Panc1 (cell line): ENCODE results near the gene FBXO45. TPM values are rescaled to one million over a fixed set of nuclear protein-coding genes. Genes with fewer than 3 reads are reported as not detected.

Experiments
- ATAC-seq: fragments of 200-7000 bp; cut with Tn5 transposase; 2 replicates; pipeline ENCODE4 v1.9.1; 2020; ENCODE audit warnings: mild to moderate bottlenecking, moderate library complexity
- BruUV-seq: library from RNA; stranded (reverse); fragments of 400-500 nt; replicated peaks from 2 replicates; lab custom pipeline; 2021; lab: Mats Ljungman, UMichigan
- CTCF ChIA-PET: fragments of 300-600 bp; sonication (Branson Sonifier 250); formaldehyde crosslinking; loops from one replicate; lab custom pipeline; 2022; ENCODE audit warnings: antibody characterized with exemption; lab: Charles Lee
- POLR2A ChIA-PET: fragments of 300-600 bp; sonication (Branson Sonifier 250); formaldehyde crosslinking; loops from one replicate; lab custom pipeline; 2022; ENCODE audit warnings: antibody characterized with exemption; lab: Charles Lee
- DNase-seq: peaks from one replicate; pipeline ENCODE4 v3.0.0-alpha.2; 2010; ENCODE audit warnings: low read depth, low spot score
- H3K27ac ChIP-seq: 2 replicates; pipeline ENCODE4 v1.5.1; 2011; ENCODE audit warnings: mild to moderate bottlenecking, low read length, inconsistent platforms
- H3K27me3 ChIP-seq: fragments of 200-500 bp; sonication (Bioruptor generic); 2 replicates; pipeline ENCODE4 v1.6.0; 2014; ENCODE audit warnings: low read length, inconsistent platforms; ENCODE audit not compliant: control insufficient read depth, insufficient read depth
- H3K36me3 ChIP-seq: fragments of 200-500 bp; sonication (Bioruptor generic); 2 replicates; pipeline ENCODE4 v1.5.1; 2014; ENCODE audit warnings: inconsistent platforms, mild to moderate bottlenecking, low read length, moderate library complexity; ENCODE audit not compliant: control insufficient read depth, insufficient read depth
- H3K4me1 ChIP-seq: 2 replicates; pipeline ENCODE4 v1.5.1; 2011; ENCODE audit warnings: inconsistent platforms, mild to moderate bottlenecking, low read length, moderate library complexity; ENCODE audit not compliant: control insufficient read depth, insufficient read depth
- H3K4me3 ChIP-seq, 2 experiments: 2 replicates each; pipeline ENCODE4 v1.5.1; 2011 to 2012; ENCODE audit warnings: low read depth in 2 of 2, low read length in 2 of 2, mild to moderate bottlenecking in 2 of 2, inconsistent platforms in 1 of 2, moderate library complexity in 1 of 2
- H3K9me3 ChIP-seq: fragments of 200-500 bp; sonication (Bioruptor generic); 2 replicates; pipeline ENCODE4 v1.5.1; 2014; ENCODE audit warnings: low read depth, mild to moderate bottlenecking, inconsistent platforms, low read length, moderate library complexity; ENCODE audit not compliant: control insufficient read depth, insufficient read depth
- POLR2AphosphoS5 ChIP-seq: IDR thresholded peaks from 2 replicates; pipeline ENCODE4 v1.6.1; 2012; ENCODE audit warnings: mild to moderate bottlenecking, low read depth, low read length, moderate library complexity
- SIN3A ChIP-seq: IDR thresholded peaks from 2 replicates; pipeline ENCODE4 v1.6.1; 2012; ENCODE audit warnings: low read depth, mild to moderate bottlenecking, low read length, moderate library complexity, borderline replicate concordance; ENCODE audit not compliant: insufficient read depth
- TCF7L2 ChIP-seq: IDR thresholded peaks from 2 replicates; pipeline ENCODE4 v1.6.1; 2011; ENCODE audit warnings: mild to moderate bottlenecking, low read depth, low read length, inconsistent platforms
- in situ Hi-C: cut with HindIII; loops from 2 replicates; pipeline ENCODE4 v1.10.0; 2016; ENCODE audit warnings: low sequenced_read_pairs, low pct_unique_long_range_greater_than_20kb
- intact Hi-C: fragments of 100-400 bp; cut with micrococcal nuclease; formaldehyde crosslinking; loops from one replicate; pipeline ENCODE4 v1.10.0; 2022; ENCODE audit not compliant: unreplicated experiment
- total RNA-seq: library from RNA; stranded (reverse); gene quantifications from one replicate; pipeline ENCODE4 v1.2.1, GENCODE V29; 2021; ENCODE audit not compliant: unreplicated experiment
- TF ChIP-seq, protein P1 (sequence below): fragments of 450-650 bp; IDR thresholded peaks from 2 replicates; pipeline ENCODE4 v1.5.1; 2017; ENCODE audit warnings: mild to moderate bottlenecking
- TF ChIP-seq, protein P2 (sequence below), 2 experiments: IDR thresholded peaks; 2 replicates each; pipeline ENCODE4 v1.6.1; 2011 to 2012; ENCODE audit warnings: low read depth in 2 of 2, control low read depth in 1 of 2, low read length in 1 of 2, mild to moderate bottlenecking in 1 of 2, moderate library complexity in 1 of 2; ENCODE audit not compliant: insufficient read depth in 1 of 2

The FBXO45 gene
- total RNA-seq, 1 experiment from 2014 or later: 21.6 TPM

DNA sequence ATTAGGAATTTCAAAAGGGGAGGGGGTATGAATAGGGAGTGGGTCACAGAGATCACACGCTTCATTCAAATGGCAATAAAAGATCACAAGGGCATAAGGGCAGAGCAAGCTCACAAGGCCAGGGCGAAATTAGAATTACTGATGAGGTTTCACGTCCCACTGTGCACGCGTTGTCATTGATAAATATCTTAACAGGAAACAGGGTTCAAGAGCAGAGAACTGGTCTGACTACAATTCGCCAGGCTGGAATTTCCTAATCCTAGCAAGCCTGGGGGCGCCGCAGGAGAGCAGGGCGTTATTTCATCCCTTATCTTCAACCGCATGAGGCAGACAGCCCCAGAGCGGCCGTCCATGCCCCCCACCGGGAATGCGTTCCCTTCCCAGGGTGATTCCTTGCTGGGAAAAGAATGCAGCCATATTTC, 35.2 kb upstream of the FBXO45 start:
- CTCF ChIA-PET: no interaction called here
- BruUV-seq: no TSS peak
- H3K4me3 ChIP-seq: no peak overlapping the region
- no peaks in the 10 kb centered on the region for H3K27me3 ChIP-seq
- no peaks in the 10 kb centered on the region for H3K36me3 ChIP-seq
- no peak for ATAC-seq
- in situ Hi-C loops: no loop called here
- H3K4me1 ChIP-seq: no peaks in the 10 kb centered on the region
- intact Hi-C loops: no loop called here
- POLR2A ChIA-PET: no interaction called here
- DNase-seq: no peak
- no peaks in the 10 kb centered on the region for H3K9me3 ChIP-seq
- TF ChIP-seq TCF7L2 (no peak), POLR2AphosphoS5 (no peak), SIN3A (no peak)
- TF ChIP-seq, protein P1, sequence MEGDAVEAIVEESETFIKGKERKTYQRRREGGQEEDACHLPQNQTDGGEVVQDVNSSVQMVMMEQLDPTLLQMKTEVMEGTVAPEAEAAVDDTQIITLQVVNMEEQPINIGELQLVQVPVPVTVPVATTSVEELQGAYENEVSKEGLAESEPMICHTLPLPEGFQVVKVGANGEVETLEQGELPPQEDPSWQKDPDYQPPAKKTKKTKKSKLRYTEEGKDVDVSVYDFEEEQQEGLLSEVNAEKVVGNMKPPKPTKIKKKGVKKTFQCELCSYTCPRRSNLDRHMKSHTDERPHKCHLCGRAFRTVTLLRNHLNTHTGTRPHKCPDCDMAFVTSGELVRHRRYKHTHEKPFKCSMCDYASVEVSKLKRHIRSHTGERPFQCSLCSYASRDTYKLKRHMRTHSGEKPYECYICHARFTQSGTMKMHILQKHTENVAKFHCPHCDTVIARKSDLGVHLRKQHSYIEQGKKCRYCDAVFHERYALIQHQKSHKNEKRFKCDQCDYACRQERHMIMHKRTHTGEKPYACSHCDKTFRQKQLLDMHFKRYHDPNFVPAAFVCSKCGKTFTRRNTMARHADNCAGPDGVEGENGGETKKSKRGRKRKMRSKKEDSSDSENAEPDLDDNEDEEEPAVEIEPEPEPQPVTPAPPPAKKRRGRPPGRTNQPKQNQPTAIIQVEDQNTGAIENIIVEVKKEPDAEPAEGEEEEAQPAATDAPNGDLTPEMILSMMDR: no peak
- TF ChIP-seq, protein P2, sequence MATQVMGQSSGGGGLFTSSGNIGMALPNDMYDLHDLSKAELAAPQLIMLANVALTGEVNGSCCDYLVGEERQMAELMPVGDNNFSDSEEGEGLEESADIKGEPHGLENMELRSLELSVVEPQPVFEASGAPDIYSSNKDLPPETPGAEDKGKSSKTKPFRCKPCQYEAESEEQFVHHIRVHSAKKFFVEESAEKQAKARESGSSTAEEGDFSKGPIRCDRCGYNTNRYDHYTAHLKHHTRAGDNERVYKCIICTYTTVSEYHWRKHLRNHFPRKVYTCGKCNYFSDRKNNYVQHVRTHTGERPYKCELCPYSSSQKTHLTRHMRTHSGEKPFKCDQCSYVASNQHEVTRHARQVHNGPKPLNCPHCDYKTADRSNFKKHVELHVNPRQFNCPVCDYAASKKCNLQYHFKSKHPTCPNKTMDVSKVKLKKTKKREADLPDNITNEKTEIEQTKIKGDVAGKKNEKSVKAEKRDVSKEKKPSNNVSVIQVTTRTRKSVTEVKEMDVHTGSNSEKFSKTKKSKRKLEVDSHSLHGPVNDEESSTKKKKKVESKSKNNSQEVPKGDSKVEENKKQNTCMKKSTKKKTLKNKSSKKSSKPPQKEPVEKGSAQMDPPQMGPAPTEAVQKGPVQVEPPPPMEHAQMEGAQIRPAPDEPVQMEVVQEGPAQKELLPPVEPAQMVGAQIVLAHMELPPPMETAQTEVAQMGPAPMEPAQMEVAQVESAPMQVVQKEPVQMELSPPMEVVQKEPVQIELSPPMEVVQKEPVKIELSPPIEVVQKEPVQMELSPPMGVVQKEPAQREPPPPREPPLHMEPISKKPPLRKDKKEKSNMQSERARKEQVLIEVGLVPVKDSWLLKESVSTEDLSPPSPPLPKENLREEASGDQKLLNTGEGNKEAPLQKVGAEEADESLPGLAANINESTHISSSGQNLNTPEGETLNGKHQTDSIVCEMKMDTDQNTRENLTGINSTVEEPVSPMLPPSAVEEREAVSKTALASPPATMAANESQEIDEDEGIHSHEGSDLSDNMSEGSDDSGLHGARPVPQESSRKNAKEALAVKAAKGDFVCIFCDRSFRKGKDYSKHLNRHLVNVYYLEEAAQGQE (IDR thresholded peaks at IDR 0.05; ENCODE audit: insufficient read depth in 1 of 2, low read depth in 2 of 2, low read length in 1 of 2): no peak
- no peak overlapping the region for H3K27ac ChIP-seq

DNA sequence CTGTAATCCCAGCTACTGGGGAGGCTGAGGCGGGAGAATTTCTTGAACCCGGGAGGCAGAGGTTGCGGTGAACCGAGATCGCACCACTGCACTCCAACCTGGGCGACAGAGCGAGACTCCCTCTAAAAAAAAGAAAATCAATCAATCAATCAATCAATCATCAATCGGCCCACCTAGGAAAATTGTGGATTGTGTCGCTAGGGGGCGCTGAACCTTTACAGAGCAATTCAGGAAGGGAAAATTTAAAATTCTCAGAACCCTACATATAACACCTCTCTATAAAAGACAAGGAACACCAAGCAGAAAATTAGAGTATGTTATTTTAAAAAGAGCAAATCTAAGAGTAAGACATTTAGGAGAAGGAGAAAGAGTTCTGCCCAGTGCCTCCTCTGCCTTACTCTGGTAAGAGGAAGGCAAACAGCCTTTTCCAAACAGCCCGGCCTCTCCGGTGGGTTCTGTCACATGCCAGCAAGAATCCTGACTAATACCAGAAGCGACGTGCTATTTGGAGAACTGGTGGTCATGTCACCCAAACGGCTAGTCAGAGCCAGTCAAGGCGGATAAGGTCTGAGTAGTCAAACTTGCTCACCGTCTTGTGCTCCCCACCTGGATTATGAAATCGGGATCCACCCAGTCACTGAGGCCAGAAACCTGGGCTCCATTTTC, 31.0 kb upstream of the FBXO45 start:
- intact Hi-C loops: loop anchor here (5.0 kb wide), 1 partner anchor 150 kb away; no protein-coding TSS in a partner anchor
- Histone ChIP-seq H3K4me1 (no peaks in the 10 kb centered on the region), H3K9me3 (no peaks in the 10 kb centered on the region), H3K36me3 (no peaks in the 10 kb centered on the region), H3K27me3 (no peaks in the 10 kb centered on the region), H3K27ac (no peak overlapping the region), H3K4me3 (no peak overlapping the region)
- POLR2A ChIA-PET: no interaction called here
- DNase-seq: no peak
- TF ChIP-seq, protein P1: peak; percentile 90
- no peak for TF ChIP-seq POLR2AphosphoS5
- no TSS peak for BruUV-seq
- CTCF ChIA-PET: interaction anchor here (0.7 kb wide), 1 partner anchor 431 kb away, joined by 5 read pairs; no protein-coding TSS in a partner anchor
- in situ Hi-C loops: no loop called here
- no peak for ATAC-seq
